Transverse colon (tissue), 4 donors: ENCODE results near the gene RASGRP1. TPM values are rescaled to one million over a fixed set of nuclear protein-coding genes. Genes with fewer than 3 reads are reported as not detected.

Experiments
- DNase-seq: peaks from one replicate; pipeline ENCODE4 v3.0.0-alpha.2; 2019
- H3K27ac ChIP-seq, 4 donors: fragments of 200-600 bp; sonication (generic); 2 replicates each; pipeline ENCODE4 v1.5.1; 2016 to 2018; ENCODE audit warnings: inconsistent platforms in 4 of 4
- H3K27me3 ChIP-seq: fragments of 200-600 bp; sonication (generic); 2 replicates; pipeline ENCODE4 v1.5.1; 2017; ENCODE audit warnings: inconsistent platforms
- H3K36me3 ChIP-seq, 4 donors: fragments of 200-600 bp; sonication (generic); 2 replicates each; pipeline ENCODE4 v1.5.1; 2017 to 2019; ENCODE audit warnings: inconsistent platforms in 4 of 4
- H3K4me1 ChIP-seq, 4 donors: fragments of 200-600 bp; sonication (generic); 2 replicates each; pipeline ENCODE4 v1.5.1; 2017 to 2020; ENCODE audit warnings: inconsistent platforms in 4 of 4
- H3K4me3 ChIP-seq, 4 donors: fragments of 200-600 bp; sonication (generic); 1 replicate in 1 of 4; 2 replicates in 3 of 4; pipeline versions ENCODE4 v1.5.1 to v1.6.1; 2017 to 2019; ENCODE audit warnings: inconsistent platforms in 4 of 4
- H3K9me3 ChIP-seq, 2 donors: fragments of 200-600 bp; sonication (generic); 2 replicates each; pipeline ENCODE4 v1.5.1; 2017 to 2019; ENCODE audit warnings: inconsistent platforms in 2 of 2
- CTCF ChIP-seq, 5 experiments: fragments of 200-600 bp in 3 of 5; fragments of 450-650 bp in 2 of 5; sonication (generic) in 3 of 5; IDR thresholded peaks; 1 replicate in 2 of 5; 2 replicates in 3 of 5; pipeline ENCODE4 v1.5.1; 2016 to 2017; ENCODE audit warnings: antibody characterized with exemption in 5 of 5, inconsistent platforms in 3 of 5, mild to moderate bottlenecking in 2 of 5, moderate library complexity in 1 of 5
- EP300 ChIP-seq: sonication (generic); formaldehyde crosslinking; IDR thresholded peaks from one replicate; pipeline ENCODE4 v1.6.1; 2017; ENCODE audit warnings: antibody characterized with exemption, low read depth
- POLR2A ChIP-seq: fragments of 450-650 bp; IDR thresholded peaks from one replicate; pipeline ENCODE4 v1.6.1; 2016; ENCODE audit warnings: antibody characterized with exemption, mild to moderate bottlenecking, moderate library complexity
- POLR2AphosphoS5 ChIP-seq, 3 donors: sonication (generic); formaldehyde crosslinking; IDR thresholded peaks; one replicate each; pipeline ENCODE4 v1.6.1; 2016; ENCODE audit warnings: antibody characterized with exemption in 3 of 3
- WGBS, 2 donors: methylation state at CpG; one replicate each; pipeline ENCODE4 v1.1.5; 2018; ENCODE audit warnings: low coverage in 1 of 2; 5-methylcytosine and 5-hydroxymethylcytosine counted together
- in situ Hi-C, 4 donors: fragments of 200-750 bp; cut with MboI; loops; one replicate each; pipeline versions ENCODE4 v1.15.0 to v1.15.1; 2017; ENCODE audit warnings: low sequenced_read_pairs in 3 of 4, low pct_ligation_motif_present in 1 of 4, low pct_unique_long_range_greater_than_20kb in 1 of 4
- intact Hi-C: fragments of 100-400 bp; cut with DNase I; formaldehyde crosslinking; loops from one replicate; pipeline ENCODE4 v1.15.1; 2023; ENCODE audit warnings: low total_unique reads
- total RNA-seq, 4 donors: library from RNA; depleted of rRNA; stranded (reverse); fragments of >200 nt; gene quantifications; one replicate each; pipeline ENCODE4 v1.1.0, GENCODE V29; 2016

RASGRP1 gene
- total RNA-seq, 4 donors from 2014 or later: 0.40 to 10.8 (median 2.3) TPM

- no peak overlapping the region for H3K4me3 ChIP-seq
- H3K9me3 ChIP-seq: no peaks in the 10 kb centered on the region
- intact Hi-C loops (no loop called here), in situ Hi-C loops (no loop called here)
- no peaks in the 10 kb centered on the region for H3K27me3 ChIP-seq
- no peaks in the 10 kb centered on the region for H3K36me3 ChIP-seq
- no peak overlapping the region for H3K27ac ChIP-seq
- no peak for DNase-seq
- no peaks in the 10 kb centered on the region for H3K4me1 ChIP-seq
- TF ChIP-seq POLR2A (no peak), CTCF (IDR thresholded peaks at IDR 0.05) (no peak), EP300 (no peak), POLR2AphosphoS5 (IDR thresholded peaks at IDR 0.05) (no peak)
- WGBS, 2 donors: 78% methylated on average over 1 of the region's 1 CpG; no CpG with 5 or more reads in 1 of the 2 donors
Observed at GRCh38 chr15:38576261-38576660, 11.6 kb upstream of the RASGRP1 start.

GRCh38 chr15:38565287-38565670, 665 bp upstream of the RASGRP1 start:
- no peak overlapping the region for H3K27ac ChIP-seq
- 89% methylated on average over 12 of the region's 16 CpGs; no CpG with 5 or more reads in 1 of the 2 donors for WGBS, 2 donors
- H3K27me3 ChIP-seq: peaks cover 19% of the 10 kb centered on the region
- no peak for TF ChIP-seq EP300
- no peak for TF ChIP-seq POLR2A
- TF ChIP-seq CTCF (IDR thresholded peaks at IDR 0.05): no peak
- no peak for TF ChIP-seq POLR2AphosphoS5 (IDR thresholded peaks at IDR 0.05)
- peak overlapping the region in 1 of 4 donors; percentile 85 for H3K4me3 ChIP-seq
- DNase-seq: no peak
- intact Hi-C loops: no loop called here
- no peaks in the 10 kb centered on the region for H3K9me3 ChIP-seq
- H3K36me3 ChIP-seq: no peaks in the 10 kb centered on the region
- in situ Hi-C loops: loop anchor here in 2 of 4 donors (10.0 kb wide), 2 partner anchors 120 to 130 kb away; no protein-coding TSS in a partner anchor
- peaks cover 0 to 10% (median 7%) of the 10 kb centered on the region in 4 donors for H3K4me1 ChIP-seq

- Histone ChIP-seq H3K36me3 (no peaks in the 10 kb centered on the region), H3K9me3 (no peaks in the 10 kb centered on the region), H3K4me3 (peak overlapping the region; percentile 53 to 85 (median 58)), H3K27me3 (peaks cover 19% of the 10 kb centered on the region), H3K4me1 (peaks cover 0 to 13% (median 7%) of the 10 kb centered on the region in 4 donors), H3K27ac (peak overlapping the region; percentile 62 to 72 (median 70))
- peak; percentile 76 to 95 (median 88) for TF ChIP-seq CTCF (IDR thresholded peaks at IDR 0.05)
- no peak for TF ChIP-seq EP300
- intact Hi-C loops: no loop called here
- in situ Hi-C loops: loop anchor here in 2 of 4 donors (10.0 kb wide), 2 partner anchors 121 to 131 kb away; no protein-coding TSS in a partner anchor
- 12 to 60% methylated on average over 3 to 46 of the region's 59 CpGs for WGBS, 2 donors
- DNase-seq: peak; percentile 79
Observed at GRCh38 chr15:38563723-38564519, 693 bp downstream of the RASGRP1 start.

GRCh38 chr15:38562278-38562677, 2.3 kb downstream of the RASGRP1 start:
- DNase-seq: no peak
- peaks cover 19% of the 10 kb centered on the region for H3K27me3 ChIP-seq
- no peaks in the 10 kb centered on the region for H3K9me3 ChIP-seq
- no peak overlapping the region for H3K4me3 ChIP-seq
- no peak overlapping the region for H3K27ac ChIP-seq
- intact Hi-C loops (no loop called here), in situ Hi-C loops (loop anchor here in 2 of 4 donors (10.0 kb wide), 2 partner anchors 123 to 133 kb away; no protein-coding TSS in a partner anchor)
- no peaks in the 10 kb centered on the region for H3K36me3 ChIP-seq
- no peak for TF ChIP-seq POLR2A
- peaks cover 0 to 13% (median 7%) of the 10 kb centered on the region in 4 donors for H3K4me1 ChIP-seq
- 68% methylated on average over 3 of the region's 3 CpGs; no CpG with 5 or more reads in 1 of the 2 donors for WGBS, 2 donors
